ENCODE results near the gene CCL1.

CCL1 gene

GRCh38 chr17:34357398-34357797 is 5.6 kb downstream of the CCL1 start:
- no peak for DNase-seq

- no peak for DNase-seq
Measured at GRCh38 chr17:34356194-34356593, 6.8 kb downstream of the CCL1 start, which contains the start of gene CCL13. Gene CCL13 (plus strand): TSS chr17:34356480. CDS start chr17:34356527, 47 bp downstream.

GRCh38 chr17:34354637-34355036 is 8.4 kb downstream of the CCL1 start:
- DNase-seq: peak; percentile 78

- no peak for DNase-seq
Measured at GRCh38 chr17:34352191-34352590, 10.8 kb downstream of the CCL1 start.

GRCh38 chr17:34351096-34351495 is 11.9 kb downstream of the CCL1 start:
- no peak for DNase-seq

GRCh38 chr17:34349751-34350150 is 13.3 kb downstream of the CCL1 start:
- DNase-seq: no peak

GRCh38 chr17:34347063-34347462 is 16.0 kb downstream of the CCL1 start:
- DNase-seq: no peak

GRCh38 chr17:34341916-34342315 is 21.1 kb downstream of the CCL1 start:
- DNase-seq: no peak

GRCh38 chr17:34339138-34339770 is 23.8 kb downstream of the CCL1 start:
- no peak for DNase-seq

- DNase-seq: no peak
Measured at GRCh38 chr17:34337701-34338100, 25.3 kb downstream of the CCL1 start.

GRCh38 chr17:34327580-34327979 is 35.5 kb downstream of the CCL1 start:
- DNase-seq: peak; percentile 53

GRCh38 chr17:34321964-34322363 is 41.1 kb downstream of the CCL1 start:
- no peak for DNase-seq

GRCh38 chr17:34319039-34319483 is 44.0 kb downstream of the CCL1 start, which contains the start of gene CCL8:
Gene CCL8 (plus strand): TSS chr17:34319435. CDS start chr17:34319502, 67 bp downstream.
- DNase-seq: peak; percentile 34

GRCh38 chr17:34318474-34318873 is 44.6 kb downstream of the CCL1 start:
- no peak for DNase-seq

- DNase-seq: peak; percentile 67
Measured at GRCh38 chr17:34314279-34314678, 48.8 kb downstream of the CCL1 start.

- peak; percentile 25 for DNase-seq
Measured at GRCh38 chr17:34313164-34313563, 49.9 kb downstream of the CCL1 start.

GRCh38 chr17:34312080-34312479 is 51.0 kb downstream of the CCL1 start:
- DNase-seq: peak; percentile 89

- DNase-seq: no peak
Measured at GRCh38 chr17:34311291-34311690, 51.7 kb downstream of the CCL1 start.

All from EL (cell line).